ENCODE measurements around the gene DAPK1.

DNA sequence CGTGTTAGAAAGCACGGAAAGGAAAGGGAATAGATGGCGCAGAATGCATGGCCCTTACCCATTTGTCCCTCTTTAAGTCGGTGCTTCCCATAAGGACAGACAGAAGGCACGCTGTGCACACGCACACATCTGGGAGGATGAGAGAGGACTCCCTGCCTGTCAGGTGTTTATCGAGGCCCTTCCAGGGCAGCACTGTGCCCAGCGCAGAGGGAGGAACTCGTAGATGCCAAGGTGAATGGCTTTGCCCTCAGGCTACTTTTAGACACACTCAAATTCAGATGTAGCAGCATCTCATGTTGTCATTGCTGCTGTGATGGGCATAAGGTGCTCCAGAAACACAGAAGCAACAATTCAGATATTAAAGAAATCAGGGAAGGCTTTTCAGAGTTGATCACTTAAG lies 158.1 kb downstream of the DAPK1 start:
- TF ChIP-seq, protein P1, sequence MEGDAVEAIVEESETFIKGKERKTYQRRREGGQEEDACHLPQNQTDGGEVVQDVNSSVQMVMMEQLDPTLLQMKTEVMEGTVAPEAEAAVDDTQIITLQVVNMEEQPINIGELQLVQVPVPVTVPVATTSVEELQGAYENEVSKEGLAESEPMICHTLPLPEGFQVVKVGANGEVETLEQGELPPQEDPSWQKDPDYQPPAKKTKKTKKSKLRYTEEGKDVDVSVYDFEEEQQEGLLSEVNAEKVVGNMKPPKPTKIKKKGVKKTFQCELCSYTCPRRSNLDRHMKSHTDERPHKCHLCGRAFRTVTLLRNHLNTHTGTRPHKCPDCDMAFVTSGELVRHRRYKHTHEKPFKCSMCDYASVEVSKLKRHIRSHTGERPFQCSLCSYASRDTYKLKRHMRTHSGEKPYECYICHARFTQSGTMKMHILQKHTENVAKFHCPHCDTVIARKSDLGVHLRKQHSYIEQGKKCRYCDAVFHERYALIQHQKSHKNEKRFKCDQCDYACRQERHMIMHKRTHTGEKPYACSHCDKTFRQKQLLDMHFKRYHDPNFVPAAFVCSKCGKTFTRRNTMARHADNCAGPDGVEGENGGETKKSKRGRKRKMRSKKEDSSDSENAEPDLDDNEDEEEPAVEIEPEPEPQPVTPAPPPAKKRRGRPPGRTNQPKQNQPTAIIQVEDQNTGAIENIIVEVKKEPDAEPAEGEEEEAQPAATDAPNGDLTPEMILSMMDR (IDR thresholded peaks at IDR 0.05), result no peak
- TF ChIP-seq POLR2A (IDR thresholded peaks at IDR 0.05) (no peak), POLR2AphosphoS5 (IDR thresholded peaks at IDR 0.05; ENCODE audit: insufficient read depth in 1 of 2, low read depth in 1 of 2) (no peak)

Data from vagina (tissue), 2 donors.